ENCODE measurements around the gene PKP1. TPM values are rescaled to one million over a fixed set of nuclear protein-coding genes. Genes with fewer than 3 reads are reported as not detected.

The PKP1 gene
- total and polyA plus RNA-seq, 2 experiments from 2014 or later: 0.19 to 0.83 TPM

DNA sequence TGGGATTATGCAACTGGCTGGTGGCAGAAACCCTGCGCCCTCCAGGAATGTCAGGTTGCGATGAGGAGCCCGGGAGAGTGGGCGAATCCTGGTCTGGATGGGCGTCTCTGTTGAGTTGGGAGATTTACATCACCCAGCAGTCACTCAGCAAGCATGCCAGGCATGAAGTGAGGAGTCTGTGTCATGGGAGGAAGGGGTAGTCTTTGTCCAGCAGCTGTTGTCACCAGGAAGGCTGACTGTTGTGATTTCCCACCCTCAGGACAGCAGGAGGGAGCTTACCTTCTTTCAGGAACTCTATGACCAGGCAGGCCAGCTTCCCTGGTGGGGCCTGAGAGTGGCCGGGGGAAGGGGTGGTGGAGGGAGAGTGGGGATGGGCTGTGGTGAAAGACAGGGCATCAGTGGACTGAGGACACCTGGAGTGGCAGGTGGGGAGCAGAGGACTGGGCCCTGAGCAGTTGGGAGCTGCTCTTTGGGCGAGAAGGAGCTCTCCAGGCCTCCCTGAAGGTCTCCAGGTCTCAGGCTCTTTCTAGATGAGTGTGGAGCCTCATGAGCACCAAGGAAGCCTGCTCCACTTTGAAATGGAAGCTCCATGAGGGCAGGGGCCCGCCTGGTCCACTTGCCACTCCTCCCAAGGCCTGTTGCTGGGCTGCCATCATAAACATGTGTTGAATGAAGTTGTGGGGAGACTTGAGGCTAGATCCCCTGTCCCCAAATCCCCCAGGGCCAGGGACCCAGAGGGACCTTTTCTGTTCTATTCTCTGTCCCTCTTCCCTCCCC is 21.3 kb upstream of the PKP1 start:
- TF ChIP-seq, protein P1, sequence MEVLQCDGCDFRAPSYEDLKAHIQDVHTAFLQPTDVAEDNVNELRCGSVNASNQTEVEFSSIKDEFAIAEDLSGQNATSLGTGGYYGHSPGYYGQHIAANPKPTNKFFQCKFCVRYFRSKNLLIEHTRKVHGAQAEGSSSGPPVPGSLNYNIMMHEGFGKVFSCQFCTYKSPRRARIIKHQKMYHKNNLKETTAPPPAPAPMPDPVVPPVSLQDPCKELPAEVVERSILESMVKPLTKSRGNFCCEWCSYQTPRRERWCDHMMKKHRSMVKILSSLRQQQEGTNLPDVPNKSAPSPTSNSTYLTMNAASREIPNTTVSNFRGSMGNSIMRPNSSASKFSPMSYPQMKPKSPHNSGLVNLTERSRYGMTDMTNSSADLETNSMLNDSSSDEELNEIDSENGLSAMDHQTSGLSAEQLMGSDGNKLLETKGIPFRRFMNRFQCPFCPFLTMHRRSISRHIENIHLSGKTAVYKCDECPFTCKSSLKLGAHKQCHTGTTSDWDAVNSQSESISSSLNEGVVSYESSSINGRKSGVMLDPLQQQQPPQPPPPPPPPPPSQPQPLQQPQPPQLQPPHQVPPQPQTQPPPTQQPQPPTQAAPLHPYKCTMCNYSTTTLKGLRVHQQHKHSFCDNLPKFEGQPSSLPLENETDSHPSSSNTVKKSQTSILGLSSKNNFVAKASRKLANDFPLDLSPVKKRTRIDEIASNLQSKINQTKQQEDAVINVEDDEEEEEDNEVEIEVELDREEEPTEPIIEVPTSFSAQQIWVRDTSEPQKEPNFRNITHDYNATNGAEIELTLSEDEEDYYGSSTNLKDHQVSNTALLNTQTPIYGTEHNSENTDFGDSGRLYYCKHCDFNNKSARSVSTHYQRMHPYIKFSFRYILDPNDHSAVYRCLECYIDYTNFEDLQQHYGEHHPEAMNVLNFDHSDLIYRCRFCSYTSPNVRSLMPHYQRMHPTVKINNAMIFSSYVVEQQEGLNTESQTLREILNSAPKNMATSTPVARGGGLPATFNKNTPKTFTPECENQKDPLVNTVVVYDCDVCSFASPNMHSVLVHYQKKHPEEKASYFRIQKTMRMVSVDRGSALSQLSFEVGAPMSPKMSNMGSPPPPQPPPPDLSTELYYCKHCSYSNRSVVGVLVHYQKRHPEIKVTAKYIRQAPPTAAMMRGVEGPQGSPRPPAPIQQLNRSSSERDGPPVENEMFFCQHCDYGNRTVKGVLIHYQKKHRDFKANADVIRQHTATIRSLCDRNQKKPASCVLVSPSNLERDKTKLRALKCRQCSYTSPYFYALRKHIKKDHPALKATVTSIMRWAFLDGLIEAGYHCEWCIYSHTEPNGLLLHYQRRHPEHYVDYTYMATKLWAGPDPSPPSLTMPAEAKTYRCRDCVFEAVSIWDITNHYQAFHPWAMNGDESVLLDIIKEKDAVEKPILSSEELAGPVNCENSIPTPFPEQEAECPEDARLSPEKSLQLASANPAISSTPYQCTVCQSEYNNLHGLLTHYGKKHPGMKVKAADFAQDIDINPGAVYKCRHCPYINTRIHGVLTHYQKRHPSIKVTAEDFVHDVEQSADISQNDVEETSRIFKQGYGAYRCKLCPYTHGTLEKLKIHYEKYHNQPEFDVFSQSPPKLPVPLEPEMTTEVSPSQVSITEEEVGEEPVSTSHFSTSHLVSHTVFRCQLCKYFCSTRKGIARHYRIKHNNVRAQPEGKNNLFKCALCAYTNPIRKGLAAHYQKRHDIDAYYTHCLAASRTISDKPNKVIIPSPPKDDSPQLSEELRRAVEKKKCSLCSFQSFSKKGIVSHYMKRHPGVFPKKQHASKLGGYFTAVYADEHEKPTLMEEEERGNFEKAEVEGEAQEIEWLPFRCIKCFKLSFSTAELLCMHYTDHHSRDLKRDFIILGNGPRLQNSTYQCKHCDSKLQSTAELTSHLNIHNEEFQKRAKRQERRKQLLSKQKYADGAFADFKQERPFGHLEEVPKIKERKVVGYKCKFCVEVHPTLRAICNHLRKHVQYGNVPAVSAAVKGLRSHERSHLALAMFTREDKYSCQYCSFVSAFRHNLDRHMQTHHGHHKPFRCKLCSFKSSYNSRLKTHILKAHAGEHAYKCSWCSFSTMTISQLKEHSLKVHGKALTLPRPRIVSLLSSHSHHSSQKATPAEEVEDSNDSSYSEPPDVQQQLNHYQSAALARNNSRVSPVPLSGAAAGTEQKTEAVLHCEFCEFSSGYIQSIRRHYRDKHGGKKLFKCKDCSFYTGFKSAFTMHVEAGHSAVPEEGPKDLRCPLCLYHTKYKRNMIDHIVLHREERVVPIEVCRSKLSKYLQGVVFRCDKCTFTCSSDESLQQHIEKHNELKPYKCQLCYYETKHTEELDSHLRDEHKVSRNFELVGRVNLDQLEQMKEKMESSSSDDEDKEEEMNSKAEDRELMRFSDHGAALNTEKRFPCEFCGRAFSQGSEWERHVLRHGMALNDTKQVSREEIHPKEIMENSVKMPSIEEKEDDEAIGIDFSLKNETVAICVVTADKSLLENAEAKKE (CRISPR knock-in tag; IDR thresholded peaks at IDR 0.05): no peak
- TF ChIP-seq CREB1 (CRISPR knock-in tag; IDR thresholded peaks at IDR 0.05; ENCODE audit: low read depth): no peak
- no peak for TF ChIP-seq ZNF331 (CRISPR knock-in tag; IDR thresholded peaks at IDR 0.05; ENCODE audit: low read depth)
- TF ChIP-seq EZH2 (IDR thresholded peaks at IDR 0.05; ENCODE audit: low read depth, unreplicated experiment): no peak
- TF ChIP-seq STAT1 (IDR thresholded peaks at IDR 0.05; ENCODE audit: unreplicated experiment): no peak
- TF ChIP-seq POLR2AphosphoS5 (IDR thresholded peaks at IDR 0.05; ENCODE audit: low read depth): no peak
- TF ChIP-seq ZNF114 (CRISPR knock-in tag; IDR thresholded peaks at IDR 0.05): no peak
- TF ChIP-seq, protein P2, sequence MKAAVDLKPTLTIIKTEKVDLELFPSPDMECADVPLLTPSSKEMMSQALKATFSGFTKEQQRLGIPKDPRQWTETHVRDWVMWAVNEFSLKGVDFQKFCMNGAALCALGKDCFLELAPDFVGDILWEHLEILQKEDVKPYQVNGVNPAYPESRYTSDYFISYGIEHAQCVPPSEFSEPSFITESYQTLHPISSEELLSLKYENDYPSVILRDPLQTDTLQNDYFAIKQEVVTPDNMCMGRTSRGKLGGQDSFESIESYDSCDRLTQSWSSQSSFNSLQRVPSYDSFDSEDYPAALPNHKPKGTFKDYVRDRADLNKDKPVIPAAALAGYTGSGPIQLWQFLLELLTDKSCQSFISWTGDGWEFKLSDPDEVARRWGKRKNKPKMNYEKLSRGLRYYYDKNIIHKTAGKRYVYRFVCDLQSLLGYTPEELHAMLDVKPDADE (IDR thresholded peaks at IDR 0.05): no peak
- TF ChIP-seq EZH2phosphoT487 (IDR thresholded peaks at IDR 0.05; ENCODE audit: unreplicated experiment): no peak
- TF ChIP-seq NANOG (IDR thresholded peaks at IDR 0.05; ENCODE audit: borderline replicate concordance): no peak
- TF ChIP-seq, protein P3, sequence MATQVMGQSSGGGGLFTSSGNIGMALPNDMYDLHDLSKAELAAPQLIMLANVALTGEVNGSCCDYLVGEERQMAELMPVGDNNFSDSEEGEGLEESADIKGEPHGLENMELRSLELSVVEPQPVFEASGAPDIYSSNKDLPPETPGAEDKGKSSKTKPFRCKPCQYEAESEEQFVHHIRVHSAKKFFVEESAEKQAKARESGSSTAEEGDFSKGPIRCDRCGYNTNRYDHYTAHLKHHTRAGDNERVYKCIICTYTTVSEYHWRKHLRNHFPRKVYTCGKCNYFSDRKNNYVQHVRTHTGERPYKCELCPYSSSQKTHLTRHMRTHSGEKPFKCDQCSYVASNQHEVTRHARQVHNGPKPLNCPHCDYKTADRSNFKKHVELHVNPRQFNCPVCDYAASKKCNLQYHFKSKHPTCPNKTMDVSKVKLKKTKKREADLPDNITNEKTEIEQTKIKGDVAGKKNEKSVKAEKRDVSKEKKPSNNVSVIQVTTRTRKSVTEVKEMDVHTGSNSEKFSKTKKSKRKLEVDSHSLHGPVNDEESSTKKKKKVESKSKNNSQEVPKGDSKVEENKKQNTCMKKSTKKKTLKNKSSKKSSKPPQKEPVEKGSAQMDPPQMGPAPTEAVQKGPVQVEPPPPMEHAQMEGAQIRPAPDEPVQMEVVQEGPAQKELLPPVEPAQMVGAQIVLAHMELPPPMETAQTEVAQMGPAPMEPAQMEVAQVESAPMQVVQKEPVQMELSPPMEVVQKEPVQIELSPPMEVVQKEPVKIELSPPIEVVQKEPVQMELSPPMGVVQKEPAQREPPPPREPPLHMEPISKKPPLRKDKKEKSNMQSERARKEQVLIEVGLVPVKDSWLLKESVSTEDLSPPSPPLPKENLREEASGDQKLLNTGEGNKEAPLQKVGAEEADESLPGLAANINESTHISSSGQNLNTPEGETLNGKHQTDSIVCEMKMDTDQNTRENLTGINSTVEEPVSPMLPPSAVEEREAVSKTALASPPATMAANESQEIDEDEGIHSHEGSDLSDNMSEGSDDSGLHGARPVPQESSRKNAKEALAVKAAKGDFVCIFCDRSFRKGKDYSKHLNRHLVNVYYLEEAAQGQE (IDR thresholded peaks at IDR 0.05; ENCODE audit: unreplicated experiment): no peak
- TF ChIP-seq JUNB (IDR thresholded peaks at IDR 0.05; ENCODE audit: unreplicated experiment): no peak
- TF ChIP-seq, protein P4, sequence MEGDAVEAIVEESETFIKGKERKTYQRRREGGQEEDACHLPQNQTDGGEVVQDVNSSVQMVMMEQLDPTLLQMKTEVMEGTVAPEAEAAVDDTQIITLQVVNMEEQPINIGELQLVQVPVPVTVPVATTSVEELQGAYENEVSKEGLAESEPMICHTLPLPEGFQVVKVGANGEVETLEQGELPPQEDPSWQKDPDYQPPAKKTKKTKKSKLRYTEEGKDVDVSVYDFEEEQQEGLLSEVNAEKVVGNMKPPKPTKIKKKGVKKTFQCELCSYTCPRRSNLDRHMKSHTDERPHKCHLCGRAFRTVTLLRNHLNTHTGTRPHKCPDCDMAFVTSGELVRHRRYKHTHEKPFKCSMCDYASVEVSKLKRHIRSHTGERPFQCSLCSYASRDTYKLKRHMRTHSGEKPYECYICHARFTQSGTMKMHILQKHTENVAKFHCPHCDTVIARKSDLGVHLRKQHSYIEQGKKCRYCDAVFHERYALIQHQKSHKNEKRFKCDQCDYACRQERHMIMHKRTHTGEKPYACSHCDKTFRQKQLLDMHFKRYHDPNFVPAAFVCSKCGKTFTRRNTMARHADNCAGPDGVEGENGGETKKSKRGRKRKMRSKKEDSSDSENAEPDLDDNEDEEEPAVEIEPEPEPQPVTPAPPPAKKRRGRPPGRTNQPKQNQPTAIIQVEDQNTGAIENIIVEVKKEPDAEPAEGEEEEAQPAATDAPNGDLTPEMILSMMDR (conservative IDR thresholded peaks at IDR 0.05; ENCODE audit: low read depth in 2 of 2): no peak
- H4K20me1 ChIP-seq (replicated peaks; ENCODE audit: insufficient read depth): no peaks in the 10 kb centered on the region
- no peak overlapping the region for H3K4me3 ChIP-seq
- no peaks in the 10 kb centered on the region for H3K9me2 ChIP-seq (ENCODE audit: insufficient read depth)
- Mint-ChIP-seq H3K27me3 (ENCODE audit: insufficient read depth, low read depth, poor library complexity) (peaks cover 1% of the 10 kb centered on the region), H3K27ac (no peak overlapping the region), H3K4me1 (peaks cover 5% of the 10 kb centered on the region), H3K9me3 (peaks cover 3% of the 10 kb centered on the region; the same call in 2 of the 3 replicates), H3K36me3 (ENCODE audit: low read depth) (no peaks in the 10 kb centered on the region; the same call in 2 of the 3 replicates), H3K4me3 (no peak overlapping the region)
- H3F3A ChIP-seq (replicated peaks; ENCODE audit: low read depth): no peaks in the 10 kb centered on the region
- ATAC-seq: no peak
- no peak overlapping the region for H3K4me2 ChIP-seq
- H3K4me1 ChIP-seq (ENCODE audit: insufficient read depth): peaks cover 6% of the 10 kb centered on the region; the same call in 1 of the 2 replicates
- no peak for DNase-seq (ENCODE audit: low spot score)
- 0 out of 2 replicates have a peak, but pooled peaks cover 3% of the 10 kb centered on the region for H3K27me3 ChIP-seq (ENCODE audit: insufficient read depth)
- no peak overlapping the region for H2AFZ ChIP-seq
- no peaks in the 10 kb centered on the region for H3K79me2 ChIP-seq (replicated peaks; ENCODE audit: insufficient read depth)
- no peaks in the 10 kb centered on the region for H3K36me3 ChIP-seq (ENCODE audit: insufficient read depth)
- H3K27ac ChIP-seq (ENCODE audit: low read depth): no peak overlapping the region
